HG03457 (cell line): Measurements from ENCODE around the gene ADAMTS18.

ENCODE experiments used
- ATAC-seq: cut with Tn5 transposase; IDR thresholded peaks from one replicate; pipeline ENCODE4 v1.9.1; 2021; ENCODE audit warnings: moderate number of reproducible peaks; ENCODE audit not compliant: unreplicated experiment

The ADAMTS18 gene

DNA sequence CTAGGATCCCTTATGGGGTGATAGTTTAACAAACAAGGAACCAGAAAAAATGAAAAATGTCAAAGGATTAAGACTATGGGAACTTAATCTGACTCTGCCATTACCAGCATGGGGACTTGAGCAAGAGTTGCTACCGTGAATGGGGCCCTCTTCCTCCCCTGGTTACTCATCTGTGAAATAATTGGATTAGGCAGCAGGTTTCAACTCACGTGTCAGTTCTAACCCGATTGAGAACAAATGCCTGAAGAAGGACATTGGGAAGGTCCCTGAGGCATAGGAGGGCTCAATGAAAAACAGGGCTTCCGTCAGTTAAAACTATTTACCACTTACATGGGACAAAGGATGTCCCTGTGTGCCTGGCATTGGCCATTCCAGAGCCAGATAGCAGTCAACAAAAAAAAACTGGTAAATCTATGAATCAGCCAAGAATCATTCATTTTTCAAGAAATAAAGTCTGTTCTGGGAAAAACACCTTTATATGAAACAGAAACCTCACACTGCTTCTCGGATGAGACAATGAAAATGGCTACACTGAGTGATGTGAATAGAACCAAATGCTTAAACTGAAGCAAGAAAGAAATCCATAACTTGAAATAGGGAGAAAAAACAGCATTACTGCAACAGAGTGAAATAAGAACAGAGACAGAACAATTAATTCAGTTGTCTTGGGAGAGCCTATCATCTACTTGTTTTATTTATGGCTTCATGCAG, 104.3 kb downstream of the ADAMTS18 start:
- no peak for ATAC-seq

GRCh38 chr16:77328768-77329167, 106.1 kb downstream of the ADAMTS18 start:
- ATAC-seq, result no peak

- ATAC-seq, result no peak
These were observed 106.6 kb downstream of the ADAMTS18 start for GRCh38 chr16:77328274-77328673.

- no peak for ATAC-seq
These were observed 107.1 kb downstream of the ADAMTS18 start for GRCh38 chr16:77327717-77328116.

GRCh38 chr16:77324729-77325128, 110.1 kb downstream of the ADAMTS18 start:
- ATAC-seq, result no peak

GRCh38 chr16:77323695-77324094, 111.1 kb downstream of the ADAMTS18 start:
- ATAC-seq, result no peak

DNA sequence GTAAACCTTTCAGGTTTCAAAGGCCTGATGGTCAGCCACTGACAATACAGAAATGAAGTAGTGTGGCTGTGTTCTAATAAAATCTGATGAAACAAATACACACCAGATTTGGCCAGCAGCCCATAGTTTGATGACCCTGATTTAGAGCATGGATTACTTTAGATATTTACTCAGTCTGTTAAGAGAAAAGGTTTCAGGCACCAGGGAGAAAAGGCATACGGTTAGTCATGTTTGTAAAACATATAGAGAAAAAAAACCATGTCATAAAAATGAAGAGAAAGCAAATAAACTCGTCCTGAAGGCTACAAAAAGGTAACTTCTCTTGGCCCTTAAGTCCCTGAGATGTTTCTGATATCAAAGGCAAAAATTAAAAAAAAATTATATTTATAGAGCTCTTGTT, 112.1 kb downstream of the ADAMTS18 start:
- no peak for ATAC-seq

DNA sequence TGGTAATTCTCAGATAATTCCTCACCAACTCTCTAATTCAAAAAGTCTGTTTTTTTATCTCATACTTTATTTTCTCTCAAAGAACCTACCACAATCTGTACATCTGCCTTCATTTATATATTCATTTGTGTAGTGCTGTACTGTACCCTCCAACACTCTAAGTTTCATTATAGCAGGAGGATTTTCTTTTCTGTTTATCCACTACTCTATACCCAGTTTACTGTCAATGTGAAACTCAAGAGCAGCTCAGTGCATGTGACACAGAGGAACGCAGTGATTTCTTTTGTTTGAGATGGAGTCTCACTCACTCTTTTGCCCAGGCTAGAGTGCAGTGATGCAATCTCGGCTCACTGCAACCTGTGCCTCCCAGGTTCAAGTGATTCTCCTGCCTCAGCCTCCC, 117.8 kb downstream of the ADAMTS18 start:
- ATAC-seq, result no peak

DNA sequence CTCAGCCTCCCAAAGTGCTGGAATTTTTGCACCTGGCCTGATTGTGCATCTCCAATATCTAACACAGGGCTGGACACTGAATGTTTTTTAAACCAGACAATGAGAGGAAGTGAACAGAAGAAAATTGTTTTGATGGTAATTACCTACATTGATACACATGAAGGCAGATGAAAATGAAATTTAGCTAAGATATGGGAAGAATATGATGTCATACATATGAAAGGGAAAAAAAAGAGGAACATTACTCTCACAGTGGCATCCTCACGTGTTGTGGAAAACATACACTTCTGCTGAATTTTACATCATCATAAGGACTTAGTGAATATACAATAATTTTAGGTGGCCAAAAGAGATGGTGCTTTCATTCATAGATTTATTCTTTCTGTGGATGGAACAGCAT, 124.0 kb downstream of the ADAMTS18 start:
- no peak for ATAC-seq

DNA sequence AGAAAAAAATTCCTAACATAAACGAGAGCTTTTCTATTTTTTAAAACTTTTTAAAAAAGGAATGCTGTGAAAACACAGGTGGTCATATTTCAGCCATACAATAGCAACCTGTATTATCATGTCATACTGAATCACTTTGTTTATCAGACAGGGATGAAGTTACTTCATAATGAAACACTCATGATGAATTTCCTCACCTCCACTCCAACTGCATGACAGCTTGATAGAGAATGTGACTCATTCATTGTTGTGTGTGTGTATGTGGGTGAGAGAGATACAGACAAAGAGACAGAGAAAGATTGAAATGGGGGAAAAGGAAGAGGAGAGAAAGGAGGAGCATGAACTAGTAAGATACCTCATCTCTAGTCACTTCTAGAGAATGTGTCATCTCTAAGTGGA, 126.7 kb downstream of the ADAMTS18 start:
- ATAC-seq, result no peak

- ATAC-seq, result no peak
These were observed 127.2 kb downstream of the ADAMTS18 start for GRCh38 chr16:77307426-77308162.

GRCh38 chr16:77306075-77306474, 128.8 kb downstream of the ADAMTS18 start:
- ATAC-seq, result no peak

DNA sequence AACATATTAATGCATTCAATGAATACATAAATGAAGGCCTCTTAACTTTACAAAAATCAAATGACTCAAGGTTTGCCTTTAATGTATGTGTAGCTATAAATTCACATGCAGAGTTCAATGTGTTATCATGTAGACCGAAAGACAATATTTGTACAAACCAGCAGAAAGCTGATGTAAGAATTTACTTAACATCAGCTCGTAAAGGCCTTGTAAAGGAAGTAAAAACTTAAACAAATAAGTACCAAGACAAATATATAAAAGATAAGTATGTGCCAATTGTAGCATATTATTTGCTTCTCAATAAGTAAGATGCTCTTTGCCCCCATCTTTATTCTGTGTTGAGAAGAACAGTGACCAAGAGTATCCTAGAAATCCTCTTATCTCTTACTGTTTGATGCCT, 130.0 kb downstream of the ADAMTS18 start:
- no peak for ATAC-seq

DNA sequence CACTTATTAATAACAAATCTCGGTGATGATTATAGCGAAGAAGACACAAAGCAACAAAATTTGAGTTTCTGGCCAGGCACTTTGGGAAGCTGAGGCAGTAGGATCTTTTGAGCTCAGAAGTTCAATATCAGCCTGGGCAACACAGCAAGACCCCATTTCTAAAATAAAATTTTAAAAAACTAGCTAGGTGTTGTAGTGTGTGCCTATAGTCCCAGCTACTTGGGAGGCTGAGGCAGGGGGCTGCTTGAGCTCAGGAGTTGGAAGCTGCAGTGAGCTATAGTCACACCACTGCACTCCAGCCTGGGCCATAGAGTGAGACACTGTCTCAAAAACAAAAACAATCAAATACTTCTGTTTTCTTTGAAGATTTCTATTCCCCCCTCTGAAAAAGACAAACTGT, 130.7 kb downstream of the ADAMTS18 start:
- no peak for ATAC-seq

DNA sequence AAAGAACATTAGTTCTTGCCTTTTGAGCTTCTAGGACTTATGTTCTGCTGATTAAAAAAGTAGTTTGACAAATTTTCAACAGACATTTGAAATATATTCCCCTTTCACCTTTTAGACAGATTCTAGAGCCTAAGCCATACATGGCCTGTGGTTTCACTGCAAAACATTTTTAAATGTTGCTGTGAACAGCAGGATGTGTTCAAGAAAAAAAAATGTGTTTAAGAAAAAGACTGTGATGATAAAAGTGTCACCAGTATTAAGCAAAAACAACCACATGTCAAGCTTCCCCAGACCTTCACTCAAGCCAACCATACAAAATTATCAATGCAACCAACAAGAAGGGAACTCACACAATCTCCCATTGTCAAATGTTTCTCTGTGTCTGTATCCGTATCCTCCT, 132.2 kb downstream of the ADAMTS18 start:
- no peak for ATAC-seq

DNA sequence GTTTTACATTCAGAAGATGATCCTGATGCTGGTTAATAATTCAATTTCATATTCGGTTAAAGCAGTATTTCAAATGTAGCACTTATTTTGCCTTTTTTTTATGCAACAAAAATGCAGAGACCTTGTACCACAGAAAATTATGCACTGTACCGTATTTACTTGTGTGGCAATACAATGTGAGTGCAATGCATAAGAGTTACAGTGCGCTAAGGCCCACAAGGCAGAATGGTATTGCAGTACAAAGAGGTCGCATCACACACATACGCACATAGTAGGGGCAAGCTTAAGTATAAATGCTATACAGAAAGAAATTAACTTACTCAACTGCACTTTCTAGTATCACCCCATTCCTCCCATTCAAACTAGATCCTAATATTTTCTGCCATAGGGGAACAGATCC, 132.6 kb downstream of the ADAMTS18 start:
- ATAC-seq, result no peak

GRCh38 chr16:77300256-77300655, 134.6 kb downstream of the ADAMTS18 start:
- no peak for ATAC-seq

- no peak for ATAC-seq
These were observed 135.4 kb downstream of the ADAMTS18 start for GRCh38 chr16:77299395-77299794.

DNA sequence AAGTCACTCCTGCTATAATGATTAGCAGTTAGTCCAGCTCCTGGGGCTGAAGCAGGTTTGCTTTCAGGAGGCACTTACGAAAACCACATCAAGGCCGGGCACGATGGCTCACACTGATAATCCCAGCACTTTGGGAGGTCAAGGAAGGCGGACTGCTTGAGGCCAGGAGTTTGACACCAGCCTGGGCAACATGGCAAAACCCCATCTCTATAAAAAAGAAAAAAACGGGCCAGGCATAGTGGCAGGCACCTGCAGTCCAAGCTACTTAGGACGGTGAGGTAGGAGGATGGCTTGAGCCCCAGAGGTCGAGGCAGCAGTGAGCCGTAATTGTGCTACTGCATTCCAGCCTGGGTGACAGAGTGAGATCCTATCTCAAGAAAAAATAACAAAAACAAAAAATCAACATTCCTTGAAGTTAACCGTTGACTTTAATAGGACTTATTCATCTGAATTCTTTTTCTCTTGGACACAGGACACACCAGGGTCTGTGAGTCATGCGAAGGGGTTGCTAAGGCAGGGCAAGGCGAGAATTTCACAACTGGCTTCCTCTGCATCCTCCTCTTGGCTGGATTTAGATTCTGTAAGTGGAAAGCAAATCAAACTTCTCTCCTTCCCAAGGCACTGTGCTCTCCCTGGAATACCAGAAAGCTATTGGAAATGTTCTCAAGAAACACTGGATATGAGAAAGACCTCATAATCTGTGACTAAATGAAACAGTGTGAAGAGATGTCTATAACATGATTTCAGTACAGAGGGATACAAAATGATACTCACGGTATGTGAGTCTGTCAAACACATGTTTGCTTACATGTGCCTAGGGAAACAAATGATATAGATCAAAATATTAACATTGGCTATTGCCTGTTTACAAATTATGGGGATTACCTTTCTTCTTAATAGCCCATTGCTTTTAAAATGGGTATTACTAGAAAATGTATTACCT, 136.1 kb downstream of the ADAMTS18 start:
- ATAC-seq, result no peak

GRCh38 chr16:77297996-77298395, 136.8 kb downstream of the ADAMTS18 start:
- ATAC-seq, result no peak

GRCh38 chr16:77295896-77296295, 138.9 kb downstream of the ADAMTS18 start:
- no peak for ATAC-seq
